ENCODE data around the gene MAD1L1.

GRCh38 chr7:1844336-1844950, 388.3 kb downstream of the MAD1L1 start:
- no peak for TF ChIP-seq POLR2AphosphoS5 (IDR thresholded peaks at IDR 0.05)
- no peak for TF ChIP-seq CTCF (IDR thresholded peaks at IDR 0.05)
